GM12875 (cell line): Measurements from ENCODE around the gene LIFR.

Source experiments
- H3K4me3 ChIP-seq: one replicate; pipeline ENCODE4 v1.5.1; 2011; ENCODE audit warnings: low read depth, low read length, control low read depth
- CTCF ChIP-seq: IDR thresholded peaks from 2 replicates; pipeline ENCODE4 v1.5.1; 2011; ENCODE audit warnings: low read depth, mild to moderate bottlenecking, control low read depth, inconsistent platforms, low read length, moderate library complexity, borderline replicate concordance; ENCODE audit not compliant: insufficient read depth

The LIFR gene

GRCh38 chr5:38547257-38547656 lies 9.2 kb downstream of the LIFR start:
- H3K4me3 ChIP-seq, result no peak overlapping the region
- TF ChIP-seq CTCF, result no peak

DNA sequence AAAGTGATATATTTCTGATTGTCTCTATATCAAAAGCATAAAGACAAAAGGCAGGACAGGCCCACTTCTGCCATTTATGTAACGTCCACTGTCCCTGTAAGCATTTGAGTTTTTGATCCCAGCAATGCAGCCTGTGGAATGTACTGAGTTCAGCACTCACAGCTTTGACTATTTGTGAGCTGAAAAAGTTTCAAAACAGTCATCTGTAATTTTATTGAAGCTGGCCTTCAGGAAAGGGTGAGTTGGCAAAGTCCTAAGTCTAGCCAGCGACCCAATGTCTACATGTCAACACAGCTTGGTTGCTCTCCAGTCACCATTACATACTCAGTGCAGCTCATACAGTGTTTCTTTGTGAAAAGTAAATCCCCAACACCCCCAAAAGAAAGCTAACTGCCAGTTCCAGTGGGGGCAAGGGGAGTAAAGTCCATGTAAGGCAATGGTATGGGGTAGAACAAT lies 9.7 kb downstream of the LIFR start:
- no peak overlapping the region for H3K4me3 ChIP-seq
- no peak for TF ChIP-seq CTCF

DNA sequence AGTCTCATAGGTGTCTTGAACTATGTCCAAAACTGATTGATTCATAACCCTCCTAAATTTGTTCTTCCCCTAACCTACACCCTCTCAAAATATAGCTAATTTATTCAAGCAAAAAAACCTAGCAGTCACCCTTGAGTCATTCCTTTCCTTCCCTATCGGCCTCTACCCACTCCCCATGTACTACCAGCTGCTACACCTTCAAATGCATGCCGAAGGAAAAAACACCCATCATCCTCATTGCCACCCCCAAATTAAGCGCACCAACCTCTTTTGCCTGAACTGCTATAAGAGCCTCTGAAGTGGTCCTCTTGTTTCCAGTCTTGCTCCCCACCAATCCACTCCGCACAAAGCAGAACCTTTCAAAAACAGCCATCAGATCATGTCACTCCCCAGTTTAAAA lies 12.6 kb downstream of the LIFR start:
- no peak overlapping the region for H3K4me3 ChIP-seq
- no peak for TF ChIP-seq CTCF

DNA sequence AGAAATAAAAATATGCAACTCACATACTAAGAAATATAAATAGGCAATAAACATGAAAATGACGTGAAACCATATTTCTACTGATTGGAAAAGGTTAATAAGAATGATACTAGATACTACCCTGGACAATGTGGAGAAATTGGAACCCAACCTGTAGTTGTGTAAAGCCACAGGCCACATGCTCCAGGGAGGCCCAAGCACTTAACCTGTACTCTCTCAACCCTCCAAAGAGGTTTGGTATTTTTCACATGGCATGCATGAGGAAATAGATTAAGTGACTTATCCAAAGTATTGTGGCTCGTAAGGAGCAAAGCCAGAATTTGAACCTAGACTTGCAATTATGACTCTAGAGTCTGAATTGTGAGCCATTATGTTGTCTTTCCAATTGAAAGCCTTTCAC lies 13.4 kb downstream of the LIFR start:
- no peak for TF ChIP-seq CTCF
- H3K4me3 ChIP-seq, result no peak overlapping the region

- H3K4me3 ChIP-seq, result no peak overlapping the region
Observed at GRCh38 chr5:38541174-38541725, 15.2 kb downstream of the LIFR start.

DNA sequence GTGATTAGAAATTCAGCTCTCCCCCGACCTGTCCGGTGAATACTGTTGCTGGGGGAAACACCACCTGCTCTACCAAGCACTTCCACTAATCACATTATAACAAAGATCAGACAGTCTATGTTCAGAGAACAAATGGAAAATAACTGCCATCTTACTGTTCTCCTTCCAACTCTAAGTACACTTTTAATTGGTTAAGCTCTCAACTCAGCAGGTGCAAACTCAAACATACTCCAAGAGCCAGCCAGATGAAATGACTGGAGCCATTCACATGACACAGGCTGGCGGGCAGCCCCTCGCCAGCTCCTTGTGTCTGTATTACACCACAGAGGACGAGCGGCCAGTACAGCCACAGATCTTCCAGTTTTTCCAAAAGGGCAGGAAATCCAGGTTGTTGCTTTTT lies 16.1 kb downstream of the LIFR start:
- H3K4me3 ChIP-seq, result no peak overlapping the region
- no peak for TF ChIP-seq CTCF

More at GRCh38 chr5:38541174-38541725, 15.2 kb downstream of the LIFR start:
- TF ChIP-seq CTCF, result no peak

DNA sequence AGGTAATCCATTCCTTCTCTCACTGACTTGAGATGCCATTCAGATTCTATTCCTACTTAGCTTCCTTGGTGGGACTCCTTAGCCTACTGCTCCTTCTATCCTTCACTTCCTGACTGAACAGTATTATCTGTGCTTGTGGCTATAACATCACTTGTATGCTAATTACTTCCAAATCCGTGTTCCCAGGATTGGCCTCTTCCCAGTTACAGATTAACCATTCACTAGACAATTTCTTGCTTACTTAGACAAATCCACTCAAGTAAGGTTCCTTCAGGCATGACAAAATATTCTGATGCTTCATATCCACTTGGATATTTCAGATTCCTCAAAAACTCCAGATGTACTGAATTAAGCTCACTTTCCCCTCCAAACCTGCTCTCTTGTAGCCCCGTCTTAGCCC lies 18.3 kb downstream of the LIFR start:
- H3K4me3 ChIP-seq, result no peak overlapping the region
- TF ChIP-seq CTCF, result no peak
